Measurements from ENCODE around the gene FRAS1.

- TF ChIP-seq GATA3 (IDR thresholded peaks at IDR 0.05; ENCODE audit: low read depth, low read length), result no peak
- TF ChIP-seq GATA2 (IDR thresholded peaks at IDR 0.05; ENCODE audit: low read depth, low read length), result no peak
Measured at GRCh38 chr4:78581618-78582017, 524.5 kb downstream of the FRAS1 start.
